ENCODE measurements around the gene ITGB6. TPM values are rescaled to one million over a fixed set of nuclear protein-coding genes. Genes with fewer than 3 reads are reported as not detected.

ITGB6 gene
- total and polyA plus RNA-seq, 10 of the 15 experiments (the other 5 are each of a cell fraction or from before 2014, with no cell fraction given) = 0.04 TPM; not detected in 9

DNA sequence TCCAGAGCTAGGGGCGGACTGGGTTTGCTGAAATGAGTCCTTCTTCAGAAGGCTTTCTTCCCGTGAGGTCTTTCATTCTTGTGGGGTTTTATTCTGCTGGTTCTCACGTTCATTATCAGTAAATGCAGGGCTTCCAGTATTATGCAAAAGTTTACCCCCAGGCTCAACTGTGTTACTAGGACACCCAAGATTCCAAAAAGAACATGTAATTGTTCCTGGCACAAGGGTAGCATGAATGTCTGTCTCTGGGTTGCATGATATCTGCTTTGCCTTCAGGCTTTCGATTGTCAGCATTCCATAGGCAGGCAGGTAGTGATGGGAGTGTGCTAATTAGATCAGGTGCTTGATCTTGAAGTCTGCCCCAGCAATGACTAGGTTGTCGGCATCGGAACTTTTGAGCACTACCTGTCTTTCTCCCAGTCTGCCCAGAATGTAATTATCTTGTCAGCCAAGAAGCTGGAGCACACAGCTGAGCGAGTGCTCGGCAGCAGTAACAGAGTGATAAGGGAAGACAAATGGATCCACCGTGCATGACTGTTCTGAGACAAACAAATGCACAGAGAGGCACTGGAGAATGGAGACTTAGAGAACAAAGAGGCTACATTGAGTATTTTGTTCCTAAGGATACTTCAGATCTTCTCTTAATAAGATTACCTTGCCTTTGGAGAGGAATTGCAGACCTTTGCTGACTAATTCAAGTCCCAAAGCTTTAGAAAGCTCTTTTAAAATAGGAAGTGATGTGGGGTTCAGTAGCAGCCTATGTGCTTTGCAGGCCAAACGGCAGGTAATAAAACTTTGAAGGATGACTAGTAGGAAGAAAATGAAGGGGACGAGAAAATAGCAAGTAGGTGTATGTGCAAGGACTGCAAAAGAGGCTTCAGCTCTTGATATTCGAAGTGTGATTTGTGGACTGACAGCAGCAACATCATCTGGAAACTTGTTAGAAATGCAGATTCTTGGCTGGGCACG, 41.9 kb downstream of the ITGB6 start:
- ChIA-PET POLR2A (no interaction called here), RAD21 (ENCODE audit: unreplicated experiment) (no interaction called here), SMC1A (ENCODE audit: uncharacterized antibody, unreplicated experiment) (interaction anchor here (0.7 kb wide), 1 partner anchor 135 kb away, joined by 3 read pairs; no protein-coding TSS in a partner anchor), CTCF (no interaction called here)
- H3K36me3 ChIP-seq (ENCODE audit: control insufficient read depth in 2 of 2, insufficient read depth in 2 of 2, low read length in 1 of 2) = no peaks in the 10 kb centered on the region
- no peak overlapping the region for H2AFZ ChIP-seq (ENCODE audit: control insufficient read depth, low read depth, low read length)
- no peak overlapping the region for H3K27ac ChIP-seq (ENCODE audit: control insufficient read depth, insufficient read depth)
- no peaks in the 10 kb centered on the region for H3K79me2 ChIP-seq (ENCODE audit: control insufficient read depth, insufficient read depth, low read length)
- BruUV-seq (replicated peaks) = no TSS peak
- no peak overlapping the region for H3K9ac ChIP-seq (ENCODE audit: control insufficient read depth, insufficient read depth, low read length)
- intact Hi-C loops (cut with micrococcal nuclease; ENCODE audit: unreplicated experiment) = no loop called here
- H3K27me3 ChIP-seq (replicated peaks in 1 of 2; ENCODE audit: control insufficient read depth in 2 of 2, insufficient read depth in 2 of 2, low read length in 1 of 2) = no peaks in the 10 kb centered on the region
- H4K20me1 ChIP-seq (ENCODE audit: control insufficient read depth, insufficient read depth) = no peaks in the 10 kb centered on the region
- ATAC-seq = no peak
- no peak for TF ChIP-seq CBX3 (IDR thresholded peaks at IDR 0.05; ENCODE audit: borderline replicate concordance, low read depth)
- no peak for TF ChIP-seq BMI1 (IDR thresholded peaks at IDR 0.05; ENCODE audit: borderline replicate concordance)
- TF ChIP-seq, protein P1, sequence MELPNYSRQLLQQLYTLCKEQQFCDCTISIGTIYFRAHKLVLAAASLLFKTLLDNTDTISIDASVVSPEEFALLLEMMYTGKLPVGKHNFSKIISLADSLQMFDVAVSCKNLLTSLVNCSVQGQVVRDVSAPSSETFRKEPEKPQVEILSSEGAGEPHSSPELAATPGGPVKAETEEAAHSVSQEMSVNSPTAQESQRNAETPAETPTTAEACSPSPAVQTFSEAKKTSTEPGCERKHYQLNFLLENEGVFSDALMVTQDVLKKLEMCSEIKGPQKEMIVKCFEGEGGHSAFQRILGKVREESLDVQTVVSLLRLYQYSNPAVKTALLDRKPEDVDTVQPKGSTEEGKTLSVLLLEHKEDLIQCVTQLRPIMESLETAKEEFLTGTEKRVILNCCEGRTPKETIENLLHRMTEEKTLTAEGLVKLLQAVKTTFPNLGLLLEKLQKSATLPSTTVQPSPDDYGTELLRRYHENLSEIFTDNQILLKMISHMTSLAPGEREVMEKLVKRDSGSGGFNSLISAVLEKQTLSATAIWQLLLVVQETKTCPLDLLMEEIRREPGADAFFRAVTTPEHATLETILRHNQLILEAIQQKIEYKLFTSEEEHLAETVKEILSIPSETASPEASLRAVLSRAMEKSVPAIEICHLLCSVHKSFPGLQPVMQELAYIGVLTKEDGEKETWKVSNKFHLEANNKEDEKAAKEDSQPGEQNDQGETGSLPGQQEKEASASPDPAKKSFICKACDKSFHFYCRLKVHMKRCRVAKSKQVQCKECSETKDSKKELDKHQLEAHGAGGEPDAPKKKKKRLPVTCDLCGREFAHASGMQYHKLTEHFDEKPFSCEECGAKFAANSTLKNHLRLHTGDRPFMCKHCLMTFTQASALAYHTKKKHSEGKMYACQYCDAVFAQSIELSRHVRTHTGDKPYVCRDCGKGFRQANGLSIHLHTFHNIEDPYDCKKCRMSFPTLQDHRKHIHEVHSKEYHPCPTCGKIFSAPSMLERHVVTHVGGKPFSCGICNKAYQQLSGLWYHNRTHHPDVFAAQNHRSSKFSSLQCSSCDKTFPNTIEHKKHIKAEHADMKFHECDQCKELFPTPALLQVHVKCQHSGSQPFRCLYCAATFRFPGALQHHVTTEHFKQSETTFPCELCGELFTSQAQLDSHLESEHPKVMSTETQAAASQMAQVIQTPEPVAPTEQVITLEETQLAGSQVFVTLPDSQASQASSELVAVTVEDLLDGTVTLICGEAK (IDR thresholded peaks at IDR 0.05; ENCODE audit: borderline replicate concordance) = no peak
- TF ChIP-seq DPF2 (IDR thresholded peaks at IDR 0.05) = no peak
- no peak for TF ChIP-seq CEBPB (IDR thresholded peaks at IDR 0.05; ENCODE audit: borderline replicate concordance in 1 of 2, low read depth in 2 of 2, low read length in 2 of 2)
- TF ChIP-seq, protein P2, sequence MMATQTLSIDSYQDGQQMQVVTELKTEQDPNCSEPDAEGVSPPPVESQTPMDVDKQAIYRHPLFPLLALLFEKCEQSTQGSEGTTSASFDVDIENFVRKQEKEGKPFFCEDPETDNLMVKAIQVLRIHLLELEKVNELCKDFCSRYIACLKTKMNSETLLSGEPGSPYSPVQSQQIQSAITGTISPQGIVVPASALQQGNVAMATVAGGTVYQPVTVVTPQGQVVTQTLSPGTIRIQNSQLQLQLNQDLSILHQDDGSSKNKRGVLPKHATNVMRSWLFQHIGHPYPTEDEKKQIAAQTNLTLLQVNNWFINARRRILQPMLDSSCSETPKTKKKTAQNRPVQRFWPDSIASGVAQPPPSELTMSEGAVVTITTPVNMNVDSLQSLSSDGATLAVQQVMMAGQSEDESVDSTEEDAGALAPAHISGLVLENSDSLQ (IDR thresholded peaks at IDR 0.05) = no peak
- no peak for TF ChIP-seq RBBP5 (conservative IDR thresholded peaks at IDR 0.05)
- H3K4me2 ChIP-seq (ENCODE audit: control insufficient read depth, insufficient read depth) = no peak overlapping the region
- DNase-seq (ENCODE audit: low read depth, low spot score) = no peak
- FAIRE-seq = no peak
- 38% methylated on average over 13 of the region's 13 CpGs for WGBS (ENCODE audit: insufficient coverage, insufficient replicate concordance, low lambda C conversion rate, missing lambda C conversion rate)
- no peaks in the 10 kb centered on the region for H3K9me3 ChIP-seq (replicated peaks; ENCODE audit: control insufficient read depth, insufficient read depth, low read length)
- H3K4me3 ChIP-seq = no peak overlapping the region
- no peaks in the 10 kb centered on the region for H3K4me1 ChIP-seq (ENCODE audit: control insufficient read depth, insufficient read depth, low read length)
- in situ Hi-C loops (cut with MboI) = no loop called here

Measured in GM12878 (cell line).